SK-N-SH (cell line): Measurements from ENCODE around the gene DEPDC7. TPM values are rescaled to one million over a fixed set of nuclear protein-coding genes. Genes with fewer than 3 reads are reported as not detected.

Experiments
- CTCF ChIA-PET: fragments of 300-600, 350-600 bp; formaldehyde crosslinking; extraction: SDS; loops from one replicate; lab custom pipeline; 2021; lab: Yijun Ruan, JAX
- POLR2A ChIA-PET: fragments of 350-600 bp; sonication (Branson Sonifier 250); formaldehyde crosslinking; extraction: SDS; loops from one replicate; lab custom pipeline; 2020; ENCODE audit warnings: antibody characterized with exemption, inconsistent platforms; lab: Yijun Ruan, JAX
- DNase-seq: peaks from one replicate; pipeline ENCODE4 v3.0.0; 2012
- H2AFZ ChIP-seq: fragments of 200-600 bp; sonication (generic); 2 replicates; pipeline ENCODE4 v1.8.1; 2016; ENCODE audit warnings: antibody characterized with exemption, mild to moderate bottlenecking, low read depth
- H3F3A ChIP-seq: fragments of 200-600 bp; sonication (generic); replicated peaks from 2 replicates; pipeline ENCODE3; 2016; ENCODE audit warnings: antibody characterized with exemption, mild to moderate bottlenecking; ENCODE audit not compliant: insufficient read depth
- H3K27ac ChIP-seq, 2 experiments: fragments of 200-500 bp in 1 of 2; fragments of 200-600 bp in 1 of 2; sonication (Bioruptor generic) in 1 of 2; sonication (generic), shearing (Covaris generic) in 1 of 2; 2 replicates each; pipeline versions ENCODE4 v1.5.1 to v1.6.1; 2014 to 2016; ENCODE audit warnings: low read depth in 2 of 2, inconsistent platforms in 1 of 2, low read length in 1 of 2, mild to moderate bottlenecking in 1 of 2, mixed read lengths in 1 of 2
- H3K27me3 ChIP-seq: fragments of 200-600 bp; sonication (generic), shearing (Covaris generic); 2 replicates; pipeline ENCODE4 v1.6.1; 2016; ENCODE audit warnings: mixed run types; ENCODE audit not compliant: insufficient read depth
- H3K36me3 ChIP-seq, 2 experiments: fragments of 200-500 bp in 1 of 2; fragments of 200-600 bp in 1 of 2; sonication (Bioruptor generic) in 1 of 2; sonication (generic) in 1 of 2; replicated peaks in 1 of 2; 2 replicates each; pipeline versions ENCODE3 to v1.5.1; 2014 to 2016; ENCODE audit warnings: low read length in 1 of 2, mild to moderate bottlenecking in 1 of 2; ENCODE audit not compliant: insufficient read depth in 2 of 2, control insufficient read depth in 1 of 2
- H3K4me1 ChIP-seq, 2 experiments: fragments of 200-500 bp in 1 of 2; fragments of 200-600 bp in 1 of 2; sonication (Bioruptor generic) in 1 of 2; sonication (generic), shearing (Covaris generic) in 1 of 2; 2 replicates each; pipeline versions ENCODE4 v1.5.1 to v1.6.1; 2014 to 2016; ENCODE audit warnings: low read depth in 1 of 2, low read length in 1 of 2, mixed run types in 1 of 2; ENCODE audit not compliant: insufficient read depth in 2 of 2, control insufficient read depth in 1 of 2
- H3K4me2 ChIP-seq: fragments of 200-600 bp; sonication (generic), shearing (Covaris generic); 2 replicates; pipeline ENCODE4 v1.6.1; 2017; ENCODE audit warnings: mixed run types
- H3K4me3 ChIP-seq, 2 experiments: fragments of 200-500 bp in 1 of 2; fragments of 200-600 bp in 1 of 2; sonication (Bioruptor generic) in 1 of 2; sonication (generic), shearing (Covaris generic) in 1 of 2; 2 replicates each; pipeline versions ENCODE4 v1.5.1 to v1.8.1; 2014 to 2016; ENCODE audit warnings: low read depth in 2 of 2, inconsistent platforms in 1 of 2, low read length in 1 of 2, mild to moderate bottlenecking in 1 of 2, mixed read lengths in 1 of 2, moderate library complexity in 1 of 2
- H3K79me2 ChIP-seq: fragments of 200-600 bp; sonication (generic); 2 replicates; pipeline ENCODE4 v1.8.1; 2017; ENCODE audit warnings: mild to moderate bottlenecking; ENCODE audit not compliant: insufficient read depth
- H3K9ac ChIP-seq: fragments of 200-600 bp; sonication (generic); 2 replicates; pipeline ENCODE4 v1.6.1; 2017; ENCODE audit warnings: mixed run types
- H3K9me2 ChIP-seq: fragments of 200-600 bp; sonication (generic); 2 replicates; pipeline ENCODE4 v1.6.1; 2017; ENCODE audit warnings: mixed run types
- H3K9me3 ChIP-seq: fragments of 200-600 bp; sonication (generic); 2 replicates; pipeline ENCODE4 v1.6.1; 2017; ENCODE audit warnings: mixed run types, mild to moderate bottlenecking, moderate library complexity
- H4K20me1 ChIP-seq: fragments of 200-600 bp; sonication (generic); 2 replicates; pipeline ENCODE4 v1.6.1; 2017; ENCODE audit warnings: mild to moderate bottlenecking, mixed run types; ENCODE audit not compliant: insufficient read depth
- CHD2 ChIP-seq: fragments of 150-350 bp; IDR thresholded peaks from 2 replicates; pipeline ENCODE4 v1.6.1; 2018; ENCODE audit warnings: low read length; ENCODE audit not compliant: partially characterized antibody
- EP300 ChIP-seq, 2 experiments: IDR thresholded peaks; 2 replicates each; pipeline versions ENCODE4 v1.4.0 to v1.6.1; 2012; ENCODE audit warnings: borderline replicate concordance in 1 of 2, low read depth in 1 of 2, low read length in 1 of 2
- EZH2phosphoT487 ChIP-seq: fragments of 200-600 bp; sonication (generic); IDR thresholded peaks from 2 replicates; pipeline ENCODE4 v1.6.1; 2017; ENCODE audit warnings: low read depth, mixed run types, mild to moderate bottlenecking, antibody characterized with exemption, moderate library complexity, borderline replicate concordance
- FOXJ3 ChIP-seq: sonication (generic); formaldehyde crosslinking; IDR thresholded peaks from 2 replicates; pipeline ENCODE4 v1.5.1; 2020; ENCODE audit warnings: mild to moderate bottlenecking, missing genetic modification reagents
- FOXM1 ChIP-seq: IDR thresholded peaks from 2 replicates; pipeline ENCODE4 v1.4.0; 2012; ENCODE audit warnings: low read depth, mild to moderate bottlenecking
- GABPA ChIP-seq: IDR thresholded peaks from 2 replicates; pipeline ENCODE4 v1.4.0; 2012; ENCODE audit warnings: low read depth, mild to moderate bottlenecking
- GATA2 ChIP-seq: sonication (generic); formaldehyde crosslinking; IDR thresholded peaks from 2 replicates; pipeline ENCODE4 v1.5.0; 2020; ENCODE audit warnings: mild to moderate bottlenecking, missing genetic modification reagents
- JUND ChIP-seq: IDR thresholded peaks from 2 replicates; pipeline ENCODE4 v1.4.0; 2012
- MAX ChIP-seq: IDR thresholded peaks from 2 replicates; pipeline ENCODE4 v1.4.0; 2012; ENCODE audit warnings: low read depth
- MXI1 ChIP-seq: IDR thresholded peaks from 2 replicates; pipeline ENCODE4 v1.6.1; 2012; ENCODE audit warnings: mild to moderate bottlenecking, low read depth, low read length, improper control_type of control experiment
- NFIC ChIP-seq: IDR thresholded peaks from 2 replicates; pipeline ENCODE4 v1.4.0; 2012; ENCODE audit warnings: borderline replicate concordance
- NRF1 ChIP-seq: IDR thresholded peaks from 2 replicates; pipeline ENCODE4 v1.6.1; 2012; ENCODE audit warnings: low read depth, mild to moderate bottlenecking, low read length
- RCOR1 ChIP-seq: fragments of 150-350 bp; IDR thresholded peaks from 2 replicates; pipeline ENCODE4 v1.6.1; 2017; ENCODE audit warnings: antibody characterized with exemption, low read length
- REST ChIP-seq: IDR thresholded peaks from 2 replicates; pipeline ENCODE4 v1.6.1; 2012; ENCODE audit warnings: mild to moderate bottlenecking, low read depth, low read length, moderate library complexity
- RFX5 ChIP-seq: IDR thresholded peaks from 2 replicates; pipeline ENCODE4 v1.6.1; 2012; ENCODE audit warnings: mild to moderate bottlenecking, improper control_type of control experiment, low read length
- RXRA ChIP-seq: IDR thresholded peaks from 2 replicates; pipeline ENCODE4 v1.4.0; 2012; ENCODE audit warnings: low read depth, mild to moderate bottlenecking, borderline replicate concordance
- SIN3A ChIP-seq: IDR thresholded peaks from 2 replicates; pipeline ENCODE4 v1.6.1; 2012; ENCODE audit warnings: low read depth, mild to moderate bottlenecking, low read length, moderate library complexity, borderline replicate concordance
- USF1 ChIP-seq: IDR thresholded peaks from 2 replicates; pipeline ENCODE4 v1.4.0; 2012; ENCODE audit warnings: low read depth, borderline replicate concordance
- YY1 ChIP-seq: IDR thresholded peaks from 2 replicates; pipeline ENCODE4 v1.4.0; 2012; ENCODE audit warnings: low read depth, mild to moderate bottlenecking
- ZBTB33 ChIP-seq: IDR thresholded peaks from 2 replicates; pipeline ENCODE4 v1.4.0; 2012; ENCODE audit warnings: low read depth, borderline replicate concordance
- WGBS: methylation state at CpG from one replicate; pipeline ENCODE4 v1.1.6; 2017; ENCODE audit warnings: low lambda C conversion rate; 5-methylcytosine and 5-hydroxymethylcytosine counted together
- polyA plus RNA-seq, 3 experiments: library from polyadenylated mRNA; depleted of rRNA; stranded (reverse); fragments of >200 nt; gene quantifications; 2 replicates each; pipeline ENCODE4 v1.2.3, GENCODE V29; 2012

DEPDC7 gene
- polyA plus RNA-seq, 1 of the 3 experiments (the other 2 are of a cell fraction): 9.7 TPM

- no peak for TF ChIP-seq RFX5
- no peak for TF ChIP-seq REST
- TF ChIP-seq ZBTB33: no peak
- TF ChIP-seq NFIC: no peak; the same call in 1 of the 2 replicates
- no peak for TF ChIP-seq SIN3A
- no peak for TF ChIP-seq NRF1
- no peak for TF ChIP-seq GABPA
- no peak for TF ChIP-seq EZH2phosphoT487
- TF ChIP-seq EP300 (IDR thresholded peaks at IDR 0.05; ENCODE audit: borderline replicate concordance in 1 of 2, low read depth in 1 of 2, low read length in 1 of 2): peak in 1 of 2 experiments; percentile 61; a peak in 1 of 4 replicates
- no peak for TF ChIP-seq MAX
- no peak for TF ChIP-seq GATA2 (CRISPR knock-in tag)
- no peak for TF ChIP-seq FOXM1
- TF ChIP-seq MXI1: no peak
Observed at GRCh38 chr11:33027846-33028536, 12.3 kb downstream of the DEPDC7 start (continued).

- no peak for DNase-seq
- Histone ChIP-seq H3K9ac (no peak overlapping the region), H2AFZ (no peak overlapping the region), H3K27ac (peak overlapping the region; percentile 65 to 79; a peak in 3 of 4 replicates)
- CTCF ChIA-PET: interaction anchor here (1.8 kb wide), 1 partner anchor 37 kb away, joined by 5 read pairs; no protein-coding TSS in a partner anchor
- WGBS: 85% methylated on average over 2 of the region's 2 CpGs
- TF ChIP-seq YY1 (no peak), JUND (no peak), RXRA (no peak), CHD2 (no peak), GATA2 (CRISPR knock-in tag) (no peak), FOXJ3 (no peak), USF1 (no peak), RCOR1 (no peak), RFX5 (no peak), MXI1 (no peak), REST (no peak)
- TF ChIP-seq, all 33 proteins: peak for 0
- Histone ChIP-seq H3K27me3 (no peaks in the 10 kb centered on the region), H3K9me2 (no peaks in the 10 kb centered on the region), H3F3A (peaks cover 31% of the 10 kb centered on the region), H3K79me2 (peaks cover 22% of the 10 kb centered on the region), H3K36me3 (peaks cover 15 to 23% of the 10 kb centered on the region in 2 experiments), H4K20me1 (no peaks in the 10 kb centered on the region), H3K4me1 (peaks cover 2 to 26% of the 10 kb centered on the region in 2 experiments), H3K4me2 (peak overlapping the region; percentile 67), H3K9me3 (no peaks in the 10 kb centered on the region), H3K4me3 (peak overlapping the region in 1 of 2 experiments; percentile 43; a peak in 2 of 4 replicates)
- POLR2A ChIA-PET: no interaction called here
Observed at GRCh38 chr11:33028537-33028914, 12.8 kb downstream of the DEPDC7 start.
